ENCODE results near the gene ISCU. TPM values are rescaled to one million over a fixed set of nuclear protein-coding genes. Genes with fewer than 3 reads are reported as not detected.
A peak's percentile ranks its signal among the peaks of the same experiment; 100 is the strongest.
"Not testable (repeated sequence)": the region's sequence is repeated elsewhere in the genome, so short reads cannot be mapped to it uniquely, and the experiment has no call there.

The ISCU gene
- total RNA-seq, 4 donors from 2014 or later: 121 to 146 (median 138) TPM

- Histone ChIP-seq H3K4me1 (peaks cover 0 to 17% (median 12%) of the 10 kb centered on the region in 4 donors), H3K27ac (no peak overlapping the region), H3K9me3 (no peaks in the 10 kb centered on the region), H3K36me3 (no peaks in the 10 kb centered on the region), H3K4me3 (no peak overlapping the region), H3K27me3 (no peaks in the 10 kb centered on the region)
- TF ChIP-seq POLR2A (IDR thresholded peaks at IDR 0.05): no peak
- TF ChIP-seq, protein P1, sequence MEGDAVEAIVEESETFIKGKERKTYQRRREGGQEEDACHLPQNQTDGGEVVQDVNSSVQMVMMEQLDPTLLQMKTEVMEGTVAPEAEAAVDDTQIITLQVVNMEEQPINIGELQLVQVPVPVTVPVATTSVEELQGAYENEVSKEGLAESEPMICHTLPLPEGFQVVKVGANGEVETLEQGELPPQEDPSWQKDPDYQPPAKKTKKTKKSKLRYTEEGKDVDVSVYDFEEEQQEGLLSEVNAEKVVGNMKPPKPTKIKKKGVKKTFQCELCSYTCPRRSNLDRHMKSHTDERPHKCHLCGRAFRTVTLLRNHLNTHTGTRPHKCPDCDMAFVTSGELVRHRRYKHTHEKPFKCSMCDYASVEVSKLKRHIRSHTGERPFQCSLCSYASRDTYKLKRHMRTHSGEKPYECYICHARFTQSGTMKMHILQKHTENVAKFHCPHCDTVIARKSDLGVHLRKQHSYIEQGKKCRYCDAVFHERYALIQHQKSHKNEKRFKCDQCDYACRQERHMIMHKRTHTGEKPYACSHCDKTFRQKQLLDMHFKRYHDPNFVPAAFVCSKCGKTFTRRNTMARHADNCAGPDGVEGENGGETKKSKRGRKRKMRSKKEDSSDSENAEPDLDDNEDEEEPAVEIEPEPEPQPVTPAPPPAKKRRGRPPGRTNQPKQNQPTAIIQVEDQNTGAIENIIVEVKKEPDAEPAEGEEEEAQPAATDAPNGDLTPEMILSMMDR (IDR thresholded peaks at IDR 0.05): no peak
- DNase-seq: no peak
Observed at GRCh38 chr12:108614639-108615038, 52.2 kb downstream of the ISCU start.

- Histone ChIP-seq H3K9me3 (no peaks in the 10 kb centered on the region), H3K27ac (peak overlapping the region in 1 of 4 donors; percentile 3), H3K36me3 (no peaks in the 10 kb centered on the region), H3K4me3 (no peak overlapping the region), H3K4me1 (peaks cover 0 to 17% (median 12%) of the 10 kb centered on the region in 4 donors), H3K27me3 (no peaks in the 10 kb centered on the region)
- DNase-seq: no peak
- TF ChIP-seq, protein P1 (IDR thresholded peaks at IDR 0.05): no peak
- TF ChIP-seq POLR2A (IDR thresholded peaks at IDR 0.05): no peak
Observed at GRCh38 chr12:108615918-108616317, 53.5 kb downstream of the ISCU start.

- H3K4me3 ChIP-seq: no peak overlapping the region
- no peak for DNase-seq
- no peaks in the 10 kb centered on the region for H3K9me3 ChIP-seq
- H3K27me3 ChIP-seq: no peaks in the 10 kb centered on the region
- H3K27ac ChIP-seq: peak overlapping the region in 1 of 4 donors; percentile 73
- TF ChIP-seq, protein P1 (IDR thresholded peaks at IDR 0.05): no peak
- TF ChIP-seq POLR2A (IDR thresholded peaks at IDR 0.05): no peak
- no peaks in the 10 kb centered on the region for H3K36me3 ChIP-seq
- H3K4me1 ChIP-seq: peaks cover 0 to 17% (median 12%) of the 10 kb centered on the region in 4 donors
Observed at GRCh38 chr12:108616359-108616758, 54.0 kb downstream of the ISCU start.

DNA sequence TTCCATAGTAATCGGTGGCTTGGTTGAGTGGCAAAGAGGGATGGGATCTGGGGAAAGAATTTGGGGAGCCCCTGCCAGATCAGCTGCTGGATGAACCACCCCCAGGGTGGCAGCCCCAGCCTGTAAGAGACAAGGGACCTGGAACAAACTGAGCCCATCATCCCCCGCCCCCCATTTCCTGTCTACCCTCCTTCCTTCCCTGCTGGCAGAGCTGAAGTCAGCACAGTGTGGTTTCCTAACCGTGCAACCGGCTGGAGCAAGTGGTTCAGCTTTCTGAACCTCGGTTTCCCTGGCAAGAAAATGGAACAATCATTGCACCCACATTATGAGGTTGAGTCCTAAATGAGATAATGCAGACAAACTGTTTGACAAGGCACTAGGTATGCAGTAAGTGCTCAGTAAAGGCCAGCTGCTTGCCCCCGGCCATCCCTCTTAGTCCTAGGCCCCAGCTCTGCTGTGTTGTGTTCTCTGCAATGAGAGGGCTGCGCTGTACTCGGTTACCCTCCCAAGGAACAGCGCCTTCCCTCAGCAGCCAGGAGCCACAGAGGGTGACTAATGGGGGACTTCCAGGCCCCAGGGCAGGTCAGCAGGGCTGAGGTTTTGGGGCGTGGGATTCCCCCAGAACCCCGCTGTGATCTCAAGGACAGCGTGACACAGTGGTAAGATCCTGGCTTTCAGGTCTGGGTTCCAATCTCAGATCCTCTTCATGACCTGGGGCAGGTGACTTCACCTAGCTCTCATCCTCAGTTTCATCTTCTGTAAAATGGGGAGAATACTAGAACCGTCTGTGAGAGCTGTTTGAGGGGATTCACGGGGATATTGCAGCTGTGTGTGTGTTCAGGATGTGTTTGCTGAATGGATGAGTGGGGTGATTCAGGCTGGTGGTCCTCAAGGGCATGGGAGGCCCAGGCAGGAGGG lies 54.8 kb downstream of the ISCU start:
- peak in 2 of 3 donors; percentile 71 to 73 for DNase-seq
- Histone ChIP-seq H3K27ac (peak overlapping the region in 3 of 4 donors; percentile 16 to 73 (median 55)), H3K36me3 (no peaks in the 10 kb centered on the region), H3K4me1 (peaks cover 0 to 17% (median 12%) of the 10 kb centered on the region in 4 donors), H3K27me3 (no peaks in the 10 kb centered on the region), H3K9me3 (no peaks in the 10 kb centered on the region), H3K4me3 (peak overlapping the region in 1 of 4 donors; percentile 0)
- TF ChIP-seq, protein P1 (IDR thresholded peaks at IDR 0.05): no peak
- no peak for TF ChIP-seq POLR2A (IDR thresholded peaks at IDR 0.05)

GRCh38 chr12:108618079-108618952 lies 55.9 kb downstream of the ISCU start:
- no peaks in the 10 kb centered on the region for H3K36me3 ChIP-seq
- peaks cover 0 to 17% (median 12%) of the 10 kb centered on the region in 4 donors for H3K4me1 ChIP-seq
- no peak overlapping the region for H3K4me3 ChIP-seq
- H3K27me3 ChIP-seq: no peaks in the 10 kb centered on the region
- TF ChIP-seq POLR2A (IDR thresholded peaks at IDR 0.05): no peak
- TF ChIP-seq, protein P1 (IDR thresholded peaks at IDR 0.05): peak; percentile 86 to 98 (median 90)
- DNase-seq: peak; percentile 75 to 91 (median 81)
- H3K9me3 ChIP-seq: no peaks in the 10 kb centered on the region
- H3K27ac ChIP-seq: peak overlapping the region in 1 of 4 donors; percentile 73

GRCh38 chr12:108618953-108619274 lies 56.5 kb downstream of the ISCU start:
- not testable (repeated sequence) for DNase-seq, H3K9me3 ChIP-seq, H3K4me3 ChIP-seq, H3K36me3 ChIP-seq, H3K27me3 ChIP-seq, H3K27ac ChIP-seq
- peaks cover 0 to 17% (median 12%) of the 10 kb centered on the region in 4 donors for H3K4me1 ChIP-seq
